HG03342 (cell line): ENCODE measurements around the gene PRDM11.

ENCODE experiments used
- ATAC-seq: cut with Tn5 transposase; IDR thresholded peaks from one replicate; pipeline ENCODE4 v1.9.1; 2021; ENCODE audit warnings: mild to moderate bottlenecking, moderate library complexity; ENCODE audit not compliant: unreplicated experiment

The PRDM11 gene

DNA sequence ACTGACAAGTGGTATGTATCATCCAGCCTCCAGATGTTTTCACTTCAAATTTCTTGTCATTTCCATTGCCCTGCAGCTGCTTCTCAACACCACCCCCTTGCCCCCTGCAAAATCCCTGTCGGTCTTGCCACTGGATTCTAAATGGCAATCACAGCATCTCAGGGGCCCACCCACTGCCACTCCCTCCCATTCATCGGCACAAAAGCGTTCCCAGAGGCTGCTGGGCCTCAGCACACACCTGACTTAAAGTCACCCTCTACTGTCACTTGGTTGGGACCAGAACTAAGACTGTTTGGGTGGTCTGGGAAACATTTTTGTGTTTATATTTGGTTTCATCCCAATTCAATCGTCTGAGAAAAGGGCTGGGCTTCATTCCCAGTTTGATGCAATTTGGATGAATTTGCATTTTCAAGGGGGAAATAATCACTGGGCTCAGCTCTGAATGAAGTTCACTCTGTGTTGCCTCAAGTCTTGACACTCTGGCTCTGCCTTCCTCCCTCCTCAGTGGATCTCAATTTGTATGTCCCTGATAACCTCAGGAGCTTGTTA is 112.6 kb downstream of the PRDM11 start:
- ATAC-seq, result no peak

DNA sequence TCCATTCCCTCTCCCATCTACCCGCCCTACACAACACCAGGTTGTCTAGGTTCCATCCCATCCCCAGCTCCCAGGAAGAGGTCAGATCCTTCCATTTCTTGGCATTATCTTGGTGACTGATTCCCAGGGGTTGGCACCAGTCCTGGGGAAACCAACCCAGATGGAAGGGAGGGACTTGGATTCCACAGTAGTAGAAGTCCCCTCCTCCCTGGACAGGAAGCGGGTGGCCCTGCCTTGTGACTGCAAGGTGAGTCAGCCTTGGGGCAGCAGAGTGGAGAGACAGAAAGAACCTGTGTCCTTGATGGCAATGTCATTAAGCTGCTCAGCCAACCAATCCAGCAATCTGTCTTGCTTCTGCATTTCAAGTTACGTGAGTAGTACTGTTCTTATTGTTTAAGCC is 113.2 kb downstream of the PRDM11 start:
- ATAC-seq, result no peak

DNA sequence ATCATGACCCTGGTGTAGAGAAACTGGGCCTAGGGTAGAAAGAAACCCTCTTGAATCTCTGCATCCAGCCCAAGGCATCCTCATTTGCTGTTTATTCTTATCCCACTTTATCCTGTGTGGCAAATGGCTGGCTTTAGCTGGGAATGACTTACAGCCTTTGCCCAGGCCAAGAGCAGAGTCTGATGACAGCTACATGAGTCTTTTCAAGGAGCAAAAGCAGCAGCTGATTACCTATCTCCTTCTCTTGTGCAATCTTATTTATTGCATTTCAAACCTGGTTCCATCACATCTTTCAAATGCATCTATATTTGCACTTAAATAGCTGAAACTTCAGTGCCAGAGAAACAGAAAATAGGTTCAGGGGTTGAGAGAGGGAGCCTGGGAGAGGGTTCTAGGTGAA is 113.6 kb downstream of the PRDM11 start:
- no peak for ATAC-seq

DNA sequence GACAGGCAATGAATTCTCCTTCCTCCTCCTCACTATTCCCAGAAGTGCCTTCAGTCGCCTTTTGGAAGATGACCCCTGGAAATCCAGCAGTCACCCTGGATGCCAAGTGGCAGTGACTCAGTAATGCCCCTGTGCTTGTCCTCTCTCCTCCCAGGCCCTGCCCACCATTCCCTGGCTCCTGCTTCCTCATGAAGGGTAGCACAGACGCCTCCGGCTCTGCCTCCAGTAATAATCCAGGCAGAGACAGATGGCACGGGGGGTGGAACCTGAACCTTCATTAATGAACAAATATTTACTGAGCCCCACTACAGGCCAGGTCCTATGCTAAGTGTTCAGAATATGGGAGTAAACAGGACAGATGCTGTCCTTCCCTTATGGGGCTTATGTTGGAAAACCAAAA is 116.5 kb downstream of the PRDM11 start:
- ATAC-seq, result no peak

DNA sequence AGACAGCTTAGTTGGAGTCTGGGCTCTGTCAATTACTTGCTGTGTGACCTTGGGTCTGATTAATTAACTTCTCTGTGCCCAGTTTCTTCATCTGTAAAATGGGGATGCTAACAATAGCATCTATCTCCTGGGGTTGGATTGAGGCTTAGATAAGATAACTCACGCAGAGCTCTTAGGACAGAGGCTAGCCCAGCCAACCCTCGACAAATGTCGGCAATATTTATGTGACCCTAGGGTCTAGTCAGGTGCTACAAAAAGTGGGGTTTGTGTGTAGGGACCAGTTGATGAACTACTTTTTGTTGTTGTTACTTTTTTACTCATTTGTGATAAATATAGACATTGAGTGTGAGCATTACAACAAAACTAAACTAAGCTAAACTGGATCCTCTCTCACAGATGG is 117.3 kb downstream of the PRDM11 start:
- no peak for ATAC-seq

DNA sequence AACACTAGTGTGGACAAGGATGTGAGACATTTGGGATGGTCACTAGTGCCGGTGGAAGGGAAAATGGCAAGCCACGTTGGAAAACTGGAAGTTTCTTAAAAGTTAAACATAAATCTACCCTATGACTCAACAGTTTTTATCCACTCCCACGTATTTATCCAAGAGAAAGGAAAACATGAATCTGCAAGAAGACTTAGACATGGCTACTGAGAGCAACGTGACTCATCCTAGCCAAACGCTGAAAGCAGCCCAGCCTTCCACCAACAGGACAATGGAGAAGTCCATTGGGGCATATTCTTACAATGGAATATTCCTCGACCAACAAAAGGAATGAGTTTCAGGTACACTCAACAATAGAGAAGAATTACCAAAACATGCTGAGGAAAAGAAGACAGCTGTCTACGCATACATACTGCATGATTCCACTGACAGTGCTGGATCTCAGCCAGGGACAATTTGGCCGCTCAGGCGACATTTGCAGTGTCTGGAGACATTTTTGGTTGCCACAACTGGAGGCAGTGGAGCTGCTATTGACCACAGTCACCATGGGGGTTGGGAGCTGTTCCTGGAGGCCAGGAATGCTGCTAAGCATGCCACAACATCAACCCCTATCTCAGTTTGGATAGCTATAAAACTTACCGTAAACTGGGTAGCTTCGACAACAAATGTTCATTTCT is 118.5 kb downstream of the PRDM11 start:
- no peak for ATAC-seq

DNA sequence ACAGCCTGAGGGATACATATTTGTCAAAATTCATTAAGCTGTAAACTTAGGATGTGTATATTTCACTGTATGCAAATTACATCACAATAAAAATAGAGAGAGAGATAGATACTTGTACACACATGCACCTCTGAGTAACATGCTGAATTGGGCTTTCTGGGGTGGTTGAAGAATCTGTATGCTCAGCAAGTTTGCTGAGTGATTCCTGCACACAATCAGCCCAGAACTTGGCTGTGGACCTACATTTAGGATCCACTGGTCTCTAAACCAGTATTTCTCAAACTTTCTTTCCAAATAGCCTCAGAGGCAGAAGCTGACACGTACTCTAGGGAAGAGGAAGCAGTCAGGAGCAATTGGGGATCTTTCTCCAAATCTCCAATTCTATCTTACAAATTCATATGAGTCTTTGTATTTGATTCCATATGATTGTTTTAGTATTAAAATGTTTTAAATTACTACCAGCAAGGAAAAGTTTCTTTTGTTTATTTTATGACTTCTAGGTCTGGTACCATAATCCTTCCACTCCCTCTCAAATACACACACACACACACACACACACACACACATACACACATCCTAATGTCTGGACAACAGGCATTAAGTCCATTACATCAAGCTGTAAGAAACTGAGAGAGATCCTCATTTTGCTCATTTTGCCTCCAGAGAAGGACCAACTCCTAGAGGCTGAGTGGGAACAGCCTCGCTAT is 119.7 kb downstream of the PRDM11 start:
- ATAC-seq, result no peak

DNA sequence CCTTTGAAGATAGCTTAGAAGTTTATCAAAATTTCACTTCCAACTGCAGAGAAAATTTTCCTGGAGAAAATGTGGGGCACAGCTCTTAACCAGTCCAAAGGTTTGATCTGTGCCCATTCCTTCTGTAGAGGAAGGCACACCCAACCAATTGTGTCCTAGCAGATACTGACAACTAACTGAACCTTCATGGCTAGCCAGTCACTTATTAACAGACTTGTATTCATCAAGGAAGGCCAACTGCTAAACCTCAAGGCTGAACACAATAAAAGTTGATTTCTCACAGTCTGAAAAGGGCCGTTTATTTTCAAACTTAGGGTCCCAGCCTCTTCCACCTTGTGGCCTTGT is 120.2 kb downstream of the PRDM11 start:
- no peak for ATAC-seq

DNA sequence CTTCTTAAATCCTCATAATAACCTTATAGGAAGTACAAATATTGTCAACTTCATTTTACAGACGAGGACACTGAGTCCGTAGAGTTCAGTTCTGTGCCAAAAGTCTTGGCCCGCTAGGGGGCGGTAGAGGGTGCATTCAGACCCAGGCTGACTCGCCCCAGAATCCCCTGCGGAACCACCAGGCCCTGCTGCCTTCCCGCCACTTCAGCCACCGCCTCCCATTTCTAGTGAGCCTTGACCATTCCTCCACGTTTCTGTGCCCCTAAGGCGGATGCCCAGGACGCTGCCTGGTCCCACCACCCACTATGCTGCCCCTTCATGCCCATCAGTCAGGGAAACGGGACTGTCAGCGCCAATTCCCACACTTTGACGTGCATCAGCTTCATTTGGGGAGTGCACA is 120.6 kb downstream of the PRDM11 start:
- ATAC-seq, result no peak

DNA sequence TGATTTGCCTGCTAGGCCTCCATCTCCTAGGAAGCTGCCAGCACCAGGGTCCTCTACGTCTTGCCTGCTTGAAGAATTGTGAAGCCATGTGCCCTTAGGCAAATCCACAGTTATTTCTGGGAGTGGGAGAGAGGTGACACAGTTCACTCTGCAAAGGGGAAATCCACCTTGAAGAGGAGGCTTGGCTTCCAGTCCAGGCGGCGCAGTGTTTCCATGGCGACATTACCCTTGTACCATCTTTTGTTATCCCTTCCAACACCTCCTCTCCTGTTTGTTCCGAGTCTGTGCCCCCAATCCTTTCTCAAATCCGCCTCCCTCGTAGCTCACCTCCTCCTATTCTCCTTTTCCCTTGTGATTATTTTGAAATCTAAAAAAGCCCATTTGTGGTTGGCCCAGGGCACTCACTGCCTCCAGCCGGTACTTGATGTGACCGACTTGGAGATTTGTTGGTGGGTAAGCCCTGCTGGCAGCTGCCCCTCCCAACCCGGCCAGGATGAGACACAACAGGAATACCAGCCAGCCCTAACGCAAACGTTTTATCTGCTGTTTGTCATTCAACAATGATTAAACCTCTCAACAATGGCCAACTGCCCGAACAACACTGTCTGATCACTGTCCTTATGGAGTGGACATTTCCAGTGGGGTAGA is 121.3 kb downstream of the PRDM11 start:
- ATAC-seq, result no peak

DNA sequence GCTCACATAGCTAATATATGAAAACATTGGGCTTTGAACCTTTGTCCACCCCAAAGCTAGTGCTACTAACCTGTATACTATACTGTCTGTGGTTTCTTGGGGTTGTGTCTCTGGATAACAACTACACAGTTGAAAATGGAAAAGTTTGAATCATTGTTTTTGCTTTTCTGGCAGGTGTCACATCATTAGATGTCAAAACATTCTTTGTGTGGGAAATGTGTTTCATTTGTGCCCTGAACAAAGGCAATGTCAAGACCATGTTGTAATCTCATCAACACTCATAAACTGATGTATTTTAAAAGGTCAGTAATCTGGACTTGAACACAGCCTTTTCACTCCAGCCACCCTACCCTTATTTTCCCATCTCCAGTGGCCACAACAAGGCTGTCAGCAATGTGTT is 123.2 kb downstream of the PRDM11 start:
- ATAC-seq, result no peak

DNA sequence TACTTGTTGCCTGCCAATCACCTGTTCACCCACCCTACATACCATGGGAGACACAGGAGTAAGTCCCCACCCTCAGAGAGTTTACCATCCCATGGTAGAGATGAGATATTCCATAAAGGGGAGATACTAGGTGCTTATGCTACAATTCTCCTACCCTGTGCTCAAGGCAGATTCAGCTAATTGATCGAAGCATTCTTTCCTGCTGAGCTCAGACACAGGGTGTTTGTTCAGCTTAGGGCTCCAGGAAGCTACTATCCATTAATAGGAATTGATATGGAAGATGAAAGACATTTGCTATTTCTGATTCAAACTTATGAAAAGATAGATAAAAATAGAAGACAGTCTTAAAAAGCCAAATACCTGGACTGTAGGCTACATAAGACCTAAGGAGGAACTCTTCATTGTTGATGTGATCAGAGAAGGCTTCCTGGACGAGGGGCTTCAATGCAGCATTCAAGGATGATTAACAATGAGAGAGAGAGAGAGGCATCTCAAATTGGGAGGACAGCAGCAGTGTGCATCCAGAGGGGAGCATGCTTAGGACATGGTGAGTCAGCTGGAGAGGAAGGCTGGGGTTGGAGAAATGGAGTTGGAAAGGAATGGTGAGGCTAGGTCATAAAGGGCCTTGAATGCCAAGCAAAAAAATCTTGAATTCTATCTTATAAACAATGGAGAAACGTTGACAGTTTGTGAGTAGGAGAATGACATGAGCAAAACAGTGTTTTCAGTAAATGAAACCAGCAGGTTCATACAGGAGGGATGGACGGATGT is 124.7 kb downstream of the PRDM11 start:
- no peak for ATAC-seq

DNA sequence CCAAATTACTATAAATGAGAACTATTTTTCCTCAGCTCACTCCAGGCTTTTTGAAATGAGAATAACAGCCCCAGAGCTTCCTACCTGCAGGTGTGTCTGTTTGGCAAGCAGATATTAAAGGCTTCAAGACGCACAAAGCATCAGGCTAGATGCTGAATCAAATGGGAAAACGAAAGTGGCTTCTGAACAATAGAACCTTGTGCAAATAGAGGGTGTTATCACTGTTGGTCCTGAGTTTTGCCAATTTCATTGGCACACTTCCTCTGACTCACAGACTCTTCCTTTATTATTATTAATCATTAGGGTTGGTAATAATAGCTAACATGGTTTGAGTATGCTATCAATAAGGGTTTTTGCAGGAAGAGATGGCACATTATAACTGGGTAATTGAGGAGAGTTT is 126.3 kb downstream of the PRDM11 start:
- no peak for ATAC-seq

DNA sequence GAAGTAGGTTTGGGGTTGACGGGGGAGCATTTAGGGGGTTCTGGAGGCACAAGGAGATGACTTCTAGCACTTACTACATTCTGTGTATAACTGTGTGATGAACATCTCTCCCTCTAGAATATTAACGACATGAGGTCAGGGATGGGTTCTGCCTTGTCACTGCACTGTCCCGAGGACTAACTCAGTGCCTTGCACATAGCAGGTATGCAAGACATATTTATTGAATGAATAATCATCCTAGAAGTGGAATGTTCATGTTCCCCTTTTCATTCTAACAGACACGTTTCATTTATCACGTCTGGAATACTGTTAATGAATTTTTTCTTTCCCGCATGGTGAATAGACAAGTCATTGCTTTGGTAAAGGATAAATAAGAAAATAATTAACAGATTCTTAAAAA is 127.1 kb downstream of the PRDM11 start:
- no peak for ATAC-seq

DNA sequence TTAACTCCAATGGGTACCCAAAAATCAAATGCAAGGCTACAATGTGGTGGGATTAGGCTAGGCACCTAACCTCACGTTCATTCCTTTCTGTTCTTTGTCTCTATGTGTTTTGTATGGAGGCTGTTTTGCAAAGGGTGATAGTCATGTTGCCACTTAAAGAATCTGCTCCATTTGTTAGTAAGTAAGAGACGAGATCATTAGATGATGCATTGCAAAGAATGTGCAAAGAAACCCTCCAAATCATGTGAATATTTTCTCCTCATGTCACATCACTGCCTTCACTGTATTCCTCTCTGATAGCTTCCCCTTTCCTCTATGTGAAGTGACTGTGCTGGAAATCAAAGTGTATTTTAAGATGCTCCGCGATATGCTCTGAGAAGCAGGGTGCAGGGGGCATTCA is 127.8 kb downstream of the PRDM11 start:
- ATAC-seq, result no peak

DNA sequence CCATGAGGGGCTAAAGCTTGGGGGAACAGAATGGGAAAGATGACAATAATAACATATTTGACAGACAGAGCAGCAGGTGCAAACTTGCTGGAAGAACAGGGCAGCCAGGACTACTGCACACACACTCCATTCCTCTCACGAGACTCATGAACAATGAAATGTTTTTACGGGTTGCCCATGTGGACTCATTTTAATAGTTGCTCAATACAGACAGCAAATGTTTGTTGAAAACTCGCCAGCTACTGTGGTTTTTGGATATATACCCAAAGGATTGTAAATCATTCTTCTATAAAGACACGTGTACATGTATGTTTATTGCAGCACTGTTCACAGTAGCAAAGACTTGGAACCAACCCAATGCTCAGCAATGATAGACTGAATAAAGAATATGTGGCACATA is 129.4 kb downstream of the PRDM11 start:
- no peak for ATAC-seq

DNA sequence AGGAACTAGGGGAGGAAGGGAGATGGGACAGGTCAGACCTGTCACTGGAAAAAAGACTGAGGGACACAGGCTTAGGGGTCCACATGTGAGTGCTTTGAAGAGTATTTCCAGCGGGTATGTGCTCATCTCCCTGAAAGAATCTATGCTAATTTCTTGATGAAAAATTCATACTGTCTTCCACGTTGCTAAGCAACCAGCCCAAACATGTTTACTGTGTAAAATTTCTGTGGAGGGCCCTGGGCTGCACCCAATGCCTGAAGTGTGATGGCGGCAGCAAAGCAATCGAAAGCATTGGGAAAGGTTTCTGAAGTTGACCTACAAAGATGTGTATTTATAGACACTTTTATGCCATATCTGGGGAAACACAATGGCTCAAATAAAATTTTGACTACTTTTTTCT is 132.3 kb downstream of the PRDM11 start:
- ATAC-seq, result no peak

DNA sequence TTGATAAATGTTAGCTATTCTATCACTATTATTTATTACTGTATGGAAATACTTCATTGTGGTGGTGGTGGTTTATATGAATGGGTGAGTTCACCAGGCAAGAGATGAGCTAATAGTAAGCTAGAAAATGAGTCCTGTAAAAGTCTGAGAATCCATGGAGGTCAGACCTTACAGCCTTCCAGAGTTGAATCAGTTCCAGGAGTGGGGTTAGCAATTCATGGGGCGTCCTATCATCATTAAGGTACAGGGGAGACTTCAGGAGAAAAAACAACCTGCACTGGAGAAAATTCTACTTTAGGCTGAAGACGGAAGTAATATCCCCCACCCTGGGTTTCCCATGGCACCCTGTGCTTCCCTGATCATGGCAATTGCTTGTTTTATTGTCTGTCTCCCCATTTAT is 133.2 kb downstream of the PRDM11 start:
- no peak for ATAC-seq

DNA sequence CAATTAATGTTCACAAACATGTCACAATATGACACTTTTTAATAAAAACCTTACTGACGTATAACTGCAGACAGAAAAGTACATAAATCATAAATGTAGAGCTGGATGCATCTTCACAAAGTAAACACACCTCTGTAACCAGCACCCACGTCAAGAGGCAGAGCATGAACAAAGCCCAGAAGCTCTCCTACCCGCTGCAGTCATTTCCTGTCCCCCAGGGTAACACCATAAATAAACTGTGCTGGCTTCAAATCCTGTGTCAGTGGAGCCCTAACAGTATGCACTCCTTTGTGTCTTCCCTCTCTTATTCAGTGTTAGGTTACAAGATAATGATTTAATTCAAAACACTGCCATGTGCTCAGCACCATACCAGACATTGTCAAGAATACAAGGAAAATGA is 134.0 kb downstream of the PRDM11 start:
- no peak for ATAC-seq

DNA sequence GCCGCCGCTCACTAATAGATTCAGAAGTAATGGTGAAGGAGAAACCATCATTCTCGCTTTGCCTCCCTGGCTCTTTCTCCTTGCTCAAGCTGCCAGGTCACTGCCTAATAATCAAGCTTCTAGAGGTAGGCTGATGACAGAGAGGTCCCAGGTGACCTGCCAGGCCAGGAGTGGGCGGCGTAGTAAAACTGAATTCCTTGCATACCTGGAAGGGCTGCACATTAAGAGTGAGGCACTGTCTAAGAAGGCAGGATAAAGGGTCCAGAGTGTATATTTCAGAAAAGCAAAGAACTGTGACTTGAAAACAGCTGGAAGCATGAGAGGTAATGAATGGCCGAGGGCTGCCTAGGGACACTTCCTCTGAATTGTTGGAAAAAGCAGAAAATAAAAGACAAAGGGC is 135.6 kb downstream of the PRDM11 start:
- ATAC-seq, result no peak
